ENCODE measurements around the gene SORCS2. TPM values are rescaled to one million over a fixed set of nuclear protein-coding genes. Genes with fewer than 3 reads are reported as not detected.

Gene SORCS2
- polyA plus RNA-seq, 1 donor (not counting 4 experiments of a cell fraction or from before 2014, with no cell fraction given) = 0.09 TPM

- Histone ChIP-seq H4K20me1 (ENCODE audit: control insufficient read depth, extremely low read depth, insufficient read depth, low read length) (no peaks in the 10 kb centered on the region), H3K27ac (ENCODE audit: control insufficient read depth, insufficient read depth, low read length) (no peak overlapping the region), H3K4me2 (ENCODE audit: control insufficient read depth, extremely low read depth, insufficient read depth, low read depth, low read length) (no peak overlapping the region), H3K9me3 (ENCODE audit: control insufficient read depth, low read depth, low read length) (peaks cover 6% of the 10 kb centered on the region), H3K9ac (ENCODE audit: control insufficient read depth, extremely low read depth, insufficient read depth, low read length) (no peak overlapping the region), H2AFZ (ENCODE audit: control insufficient read depth, low read length) (no peak overlapping the region), H3K4me1 (ENCODE audit: control insufficient read depth, extremely low read depth, insufficient read depth, low read length) (peaks cover 12% of the 10 kb centered on the region), H3K27me3 (ENCODE audit: control insufficient read depth, extremely low read depth, insufficient read depth, low read length) (no peaks in the 10 kb centered on the region), H3K36me3 (ENCODE audit: control insufficient read depth in 2 of 2, extremely low read depth in 1 of 2, insufficient read depth in 2 of 2, low read length in 2 of 2) (no peaks in the 10 kb centered on the region), H3K9me1 (ENCODE audit: control insufficient read depth, extremely low read depth, insufficient read depth, low read length) (no peaks in the 10 kb centered on the region), H3K79me2 (ENCODE audit: control insufficient read depth, insufficient read depth, low read length) (no peaks in the 10 kb centered on the region), H3K4me3 (ENCODE audit: control insufficient read depth in 2 of 3, extremely low read depth in 1 of 3, insufficient read depth in 2 of 3, low read depth in 1 of 3, low read length in 3 of 3) (no peak overlapping the region)
- dilution Hi-C loops (cut with MboI; ENCODE audit: extremely low pct_ligation_motif_present, low sequenced_read_pairs) = no loop called here
- FAIRE-seq = no peak
- no peak for DNase-seq (ENCODE audit: low read depth, low spot score)
- no peak for TF ChIP-seq EZH2 (IDR thresholded peaks at IDR 0.05; ENCODE audit: low read length)
- TF ChIP-seq, protein P1, sequence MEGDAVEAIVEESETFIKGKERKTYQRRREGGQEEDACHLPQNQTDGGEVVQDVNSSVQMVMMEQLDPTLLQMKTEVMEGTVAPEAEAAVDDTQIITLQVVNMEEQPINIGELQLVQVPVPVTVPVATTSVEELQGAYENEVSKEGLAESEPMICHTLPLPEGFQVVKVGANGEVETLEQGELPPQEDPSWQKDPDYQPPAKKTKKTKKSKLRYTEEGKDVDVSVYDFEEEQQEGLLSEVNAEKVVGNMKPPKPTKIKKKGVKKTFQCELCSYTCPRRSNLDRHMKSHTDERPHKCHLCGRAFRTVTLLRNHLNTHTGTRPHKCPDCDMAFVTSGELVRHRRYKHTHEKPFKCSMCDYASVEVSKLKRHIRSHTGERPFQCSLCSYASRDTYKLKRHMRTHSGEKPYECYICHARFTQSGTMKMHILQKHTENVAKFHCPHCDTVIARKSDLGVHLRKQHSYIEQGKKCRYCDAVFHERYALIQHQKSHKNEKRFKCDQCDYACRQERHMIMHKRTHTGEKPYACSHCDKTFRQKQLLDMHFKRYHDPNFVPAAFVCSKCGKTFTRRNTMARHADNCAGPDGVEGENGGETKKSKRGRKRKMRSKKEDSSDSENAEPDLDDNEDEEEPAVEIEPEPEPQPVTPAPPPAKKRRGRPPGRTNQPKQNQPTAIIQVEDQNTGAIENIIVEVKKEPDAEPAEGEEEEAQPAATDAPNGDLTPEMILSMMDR (optimal IDR thresholded peaks at IDR 0.05 in 1 of 3, IDR thresholded peaks at IDR 0.05 in 1 of 3, conservative IDR thresholded peaks at IDR 0.05 in 1 of 3; ENCODE audit: extremely low read depth in 1 of 3, insufficient read depth in 2 of 3, low read length in 3 of 3) = no peak
Measured at GRCh38 chr4:7559316-7559715, 367.0 kb downstream of the SORCS2 start.

DNA sequence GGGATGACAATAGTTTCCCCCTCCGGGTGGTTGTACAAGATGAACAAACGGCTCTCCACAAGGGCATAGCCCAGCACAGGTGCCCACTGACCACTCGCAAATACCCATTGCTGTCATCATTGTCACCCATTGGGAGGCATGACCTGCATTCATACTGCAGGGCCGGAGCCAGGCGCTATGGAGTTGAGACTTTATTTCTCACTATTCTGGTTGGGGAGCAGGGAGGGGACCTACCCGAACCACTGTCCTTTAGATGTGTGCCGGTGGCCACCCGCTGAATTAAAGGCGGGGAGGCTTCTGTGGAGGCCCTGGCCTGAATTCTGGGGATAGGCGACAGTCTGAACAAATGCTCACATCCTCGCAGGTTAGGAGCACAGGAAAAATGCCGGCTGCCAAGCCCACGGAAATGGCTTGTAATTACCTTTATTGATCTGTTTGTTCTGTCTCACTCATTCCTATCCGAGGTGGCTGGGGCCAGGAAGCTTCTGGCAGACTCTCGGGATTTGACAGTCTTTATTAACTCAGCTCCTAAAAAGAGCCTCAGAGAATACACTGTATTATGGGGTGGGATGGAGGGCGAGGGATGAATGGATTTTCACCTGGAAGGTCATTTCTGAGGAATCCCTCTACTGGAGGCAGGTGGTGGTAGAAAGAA, 367.5 kb downstream of the SORCS2 start:
- Histone ChIP-seq H4K20me1 (ENCODE audit: control insufficient read depth, extremely low read depth, insufficient read depth, low read length) (no peaks in the 10 kb centered on the region), H3K79me2 (ENCODE audit: control insufficient read depth, insufficient read depth, low read length) (no peaks in the 10 kb centered on the region)

More for the DNA sequence above, 367.5 kb downstream of the SORCS2 start:
- Histone ChIP-seq H3K4me3 (ENCODE audit: control insufficient read depth in 2 of 3, extremely low read depth in 1 of 3, insufficient read depth in 2 of 3, low read depth in 1 of 3, low read length in 3 of 3) (no peak overlapping the region), H3K9ac (ENCODE audit: control insufficient read depth, extremely low read depth, insufficient read depth, low read length) (no peak overlapping the region), H2AFZ (ENCODE audit: control insufficient read depth, low read length) (no peak overlapping the region), H3K27me3 (ENCODE audit: control insufficient read depth, extremely low read depth, insufficient read depth, low read length) (no peaks in the 10 kb centered on the region), H3K4me2 (ENCODE audit: control insufficient read depth, extremely low read depth, insufficient read depth, low read depth, low read length) (no peak overlapping the region), H3K9me1 (ENCODE audit: control insufficient read depth, extremely low read depth, insufficient read depth, low read length) (no peaks in the 10 kb centered on the region), H3K4me1 (ENCODE audit: control insufficient read depth, extremely low read depth, insufficient read depth, low read length) (peaks cover 12% of the 10 kb centered on the region), H3K9me3 (ENCODE audit: control insufficient read depth, low read depth, low read length) (peaks cover 4% of the 10 kb centered on the region), H3K36me3 (ENCODE audit: control insufficient read depth in 2 of 2, extremely low read depth in 1 of 2, insufficient read depth in 2 of 2, low read length in 2 of 2) (no peaks in the 10 kb centered on the region), H3K27ac (ENCODE audit: control insufficient read depth, insufficient read depth, low read length) (no peak overlapping the region)
- DNase-seq (ENCODE audit: low read depth, low spot score) = no peak
- no peak for TF ChIP-seq EZH2 (IDR thresholded peaks at IDR 0.05; ENCODE audit: low read length)
- TF ChIP-seq, protein P1 (optimal IDR thresholded peaks at IDR 0.05 in 1 of 3, IDR thresholded peaks at IDR 0.05 in 1 of 3, conservative IDR thresholded peaks at IDR 0.05 in 1 of 3; ENCODE audit: extremely low read depth in 1 of 3, insufficient read depth in 2 of 3, low read length in 3 of 3) = no peak
- dilution Hi-C loops (cut with MboI; ENCODE audit: extremely low pct_ligation_motif_present, low sequenced_read_pairs) = no loop called here
- no peak for FAIRE-seq

All from keratinocyte (primary cell).